Measurements from ENCODE around the gene LZTS3.
"Not testable (repeated sequence)": the region's sequence is repeated elsewhere in the genome, so short reads cannot be mapped to it uniquely, and the experiment has no call there.

Gene LZTS3

GRCh38 chr20:3172933-3173609 lies at the start of gene LZTS3:
Gene LZTS3 (minus strand): TSS chr20:3173549. CDS start chr20:3167163, 6,386 bp downstream.
- Histone ChIP-seq H3K36me3 (ENCODE audit: insufficient read depth, low read length) (no peaks in the 10 kb centered on the region), H2AFZ (ENCODE audit: low read depth, low read length) (peak within 1 kb of the TSS; percentile 97), H3K9me3 (ENCODE audit: low read length) (no peaks in the 10 kb centered on the region), H3K4me1 (ENCODE audit: insufficient read depth, low read length) (peaks cover 21% of the 10 kb centered on the region), H3K27me3 (ENCODE audit: insufficient read depth, low read length) (no peaks in the 10 kb centered on the region), H3K4me3 (ENCODE audit: low read length) (peak within 1 kb of the TSS; percentile 89)

GRCh38 chr20:3221398-3222226 lies 48.3 kb upstream of the LZTS3 start:
- H3K36me3 ChIP-seq (ENCODE audit: insufficient read depth, low read length), result peaks cover 48% of the 10 kb centered on the region
- H3K4me3 ChIP-seq (ENCODE audit: low read length), result no peak overlapping the region
- no peak overlapping the region for H2AFZ ChIP-seq (ENCODE audit: low read depth, low read length)
- no peaks in the 10 kb centered on the region for H3K27me3 ChIP-seq (ENCODE audit: insufficient read depth, low read length)
- no peaks in the 10 kb centered on the region for H3K4me1 ChIP-seq (ENCODE audit: insufficient read depth, low read length)
- no peaks in the 10 kb centered on the region for H3K9me3 ChIP-seq (ENCODE audit: low read length)

GRCh38 chr20:3218307-3218988 lies 45.1 kb upstream of the LZTS3 start:
- Histone ChIP-seq H2AFZ (ENCODE audit: low read depth, low read length) (no peak overlapping the region), H3K4me3 (ENCODE audit: low read length) (no peak overlapping the region), H3K4me1 (ENCODE audit: insufficient read depth, low read length) (no peaks in the 10 kb centered on the region), H3K27me3 (ENCODE audit: insufficient read depth, low read length) (no peaks in the 10 kb centered on the region), H3K36me3 (ENCODE audit: insufficient read depth, low read length) (peaks cover 51% of the 10 kb centered on the region), H3K9me3 (ENCODE audit: low read length) (no peaks in the 10 kb centered on the region)

- not testable (repeated sequence) for H3K9me3 ChIP-seq (ENCODE audit: low read length)
- H3K36me3 ChIP-seq (ENCODE audit: insufficient read depth, low read length), result peaks cover 31% of the 10 kb centered on the region
Measured at GRCh38 chr20:3215359-3215917, 42.1 kb upstream of the LZTS3 start.

GRCh38 chr20:3213226-3213625 lies 39.9 kb upstream of the LZTS3 start:
- no peaks in the 10 kb centered on the region for H3K27me3 ChIP-seq (ENCODE audit: insufficient read depth, low read length)
- peaks cover 22% of the 10 kb centered on the region for H3K36me3 ChIP-seq (ENCODE audit: insufficient read depth, low read length)
- no peak overlapping the region for H3K4me3 ChIP-seq (ENCODE audit: low read length)
- no peak overlapping the region for H2AFZ ChIP-seq (ENCODE audit: low read depth, low read length)
- peaks cover 15% of the 10 kb centered on the region for H3K4me1 ChIP-seq (ENCODE audit: insufficient read depth, low read length)
- no peaks in the 10 kb centered on the region for H3K9me3 ChIP-seq (ENCODE audit: low read length)

More at GRCh38 chr20:3215359-3215917, 42.1 kb upstream of the LZTS3 start:
- not testable (repeated sequence) for H2AFZ ChIP-seq (ENCODE audit: low read depth, low read length); H3K4me1 ChIP-seq (ENCODE audit: insufficient read depth, low read length); H3K27me3 ChIP-seq (ENCODE audit: insufficient read depth, low read length); H3K4me3 ChIP-seq (ENCODE audit: low read length)

GRCh38 chr20:3210346-3210745 lies 37.0 kb upstream of the LZTS3 start:
- Histone ChIP-seq H3K27me3 (ENCODE audit: insufficient read depth, low read length) (no peaks in the 10 kb centered on the region), H3K4me3 (ENCODE audit: low read length) (peak overlapping the region; percentile 76), H3K9me3 (ENCODE audit: low read length) (no peaks in the 10 kb centered on the region), H3K4me1 (ENCODE audit: insufficient read depth, low read length) (peaks cover 19% of the 10 kb centered on the region), H3K36me3 (ENCODE audit: insufficient read depth, low read length) (peaks cover 14% of the 10 kb centered on the region), H2AFZ (ENCODE audit: low read depth, low read length) (no peak overlapping the region)

- peaks cover 13% of the 10 kb centered on the region for H3K36me3 ChIP-seq (ENCODE audit: insufficient read depth, low read length)
- no peaks in the 10 kb centered on the region for H3K27me3 ChIP-seq (ENCODE audit: insufficient read depth, low read length)
- H3K9me3 ChIP-seq (ENCODE audit: low read length), result no peaks in the 10 kb centered on the region
- peaks cover 19% of the 10 kb centered on the region for H3K4me1 ChIP-seq (ENCODE audit: insufficient read depth, low read length)
- peak overlapping the region; percentile 80 for H2AFZ ChIP-seq (ENCODE audit: low read depth, low read length)
- H3K4me3 ChIP-seq (ENCODE audit: low read length), result peak overlapping the region; percentile 76
Measured at GRCh38 chr20:3209946-3210317, 36.6 kb upstream of the LZTS3 start.

GRCh38 chr20:3209257-3209945 lies 36.1 kb upstream of the LZTS3 start, which contains the start of gene ITPA:
Gene ITPA (plus strand): TSS chr20:3209498. CDS start chr20:3209552, 54 bp downstream.
- H3K4me1 ChIP-seq (ENCODE audit: insufficient read depth, low read length), result peaks cover 19% of the 10 kb centered on the region
- no peaks in the 10 kb centered on the region for H3K9me3 ChIP-seq (ENCODE audit: low read length)

GRCh38 chr20:3208786-3209256 lies 35.5 kb upstream of the LZTS3 start:
- peak overlapping the region; percentile 76 for H3K4me3 ChIP-seq (ENCODE audit: low read length)
- H3K9me3 ChIP-seq (ENCODE audit: low read length), result no peaks in the 10 kb centered on the region
- peaks cover 19% of the 10 kb centered on the region for H3K4me1 ChIP-seq (ENCODE audit: insufficient read depth, low read length)
- peaks cover 10% of the 10 kb centered on the region for H3K36me3 ChIP-seq (ENCODE audit: insufficient read depth, low read length)
- H3K27me3 ChIP-seq (ENCODE audit: insufficient read depth, low read length), result no peaks in the 10 kb centered on the region
- peak overlapping the region; percentile 80 for H2AFZ ChIP-seq (ENCODE audit: low read depth, low read length)

More at GRCh38 chr20:3209257-3209945, 36.1 kb upstream of the LZTS3 start, which contains the start of gene ITPA:
- H3K4me3 ChIP-seq (ENCODE audit: low read length), result peak within 1 kb of the TSS; percentile 76
- peaks cover 13% of the 10 kb centered on the region for H3K36me3 ChIP-seq (ENCODE audit: insufficient read depth, low read length)
- H3K27me3 ChIP-seq (ENCODE audit: insufficient read depth, low read length), result no peaks in the 10 kb centered on the region
- H2AFZ ChIP-seq (ENCODE audit: low read depth, low read length), result peak within 1 kb of the TSS; percentile 80

GRCh38 chr20:3204124-3204794 lies 30.9 kb upstream of the LZTS3 start, which contains the start of gene DDRGK1:
Gene DDRGK1 (minus strand): TSS chr20:3204682. CDS start chr20:3204627, 55 bp downstream.
- peaks cover 22% of the 10 kb centered on the region for H3K36me3 ChIP-seq (ENCODE audit: insufficient read depth, low read length)
- H2AFZ ChIP-seq (ENCODE audit: low read depth, low read length), result peak within 1 kb of the TSS; percentile 59
- no peaks in the 10 kb centered on the region for H3K27me3 ChIP-seq (ENCODE audit: insufficient read depth, low read length)
- no peaks in the 10 kb centered on the region for H3K9me3 ChIP-seq (ENCODE audit: low read length)
- peak within 1 kb of the TSS; percentile 96 for H3K4me3 ChIP-seq (ENCODE audit: low read length)
- peaks cover 16% of the 10 kb centered on the region for H3K4me1 ChIP-seq (ENCODE audit: insufficient read depth, low read length)

- Histone ChIP-seq H2AFZ (ENCODE audit: low read depth, low read length) (peak overlapping the region; percentile 59), H3K4me3 (ENCODE audit: low read length) (peak overlapping the region; percentile 96), H3K4me1 (ENCODE audit: insufficient read depth, low read length) (peaks cover 14% of the 10 kb centered on the region), H3K27me3 (ENCODE audit: insufficient read depth, low read length) (no peaks in the 10 kb centered on the region), H3K9me3 (ENCODE audit: low read length) (no peaks in the 10 kb centered on the region), H3K36me3 (ENCODE audit: insufficient read depth, low read length) (peaks cover 29% of the 10 kb centered on the region)
Measured at GRCh38 chr20:3203315-3204123, 30.2 kb upstream of the LZTS3 start.

All from neuron (in vitro differentiated cells).